ENCODE measurements around the gene NET1.
"Not testable (repeated sequence)": the region's sequence is repeated elsewhere in the genome, so short reads cannot be mapped to it uniquely, and the experiment has no call there.

- TF ChIP-seq, protein P1, sequence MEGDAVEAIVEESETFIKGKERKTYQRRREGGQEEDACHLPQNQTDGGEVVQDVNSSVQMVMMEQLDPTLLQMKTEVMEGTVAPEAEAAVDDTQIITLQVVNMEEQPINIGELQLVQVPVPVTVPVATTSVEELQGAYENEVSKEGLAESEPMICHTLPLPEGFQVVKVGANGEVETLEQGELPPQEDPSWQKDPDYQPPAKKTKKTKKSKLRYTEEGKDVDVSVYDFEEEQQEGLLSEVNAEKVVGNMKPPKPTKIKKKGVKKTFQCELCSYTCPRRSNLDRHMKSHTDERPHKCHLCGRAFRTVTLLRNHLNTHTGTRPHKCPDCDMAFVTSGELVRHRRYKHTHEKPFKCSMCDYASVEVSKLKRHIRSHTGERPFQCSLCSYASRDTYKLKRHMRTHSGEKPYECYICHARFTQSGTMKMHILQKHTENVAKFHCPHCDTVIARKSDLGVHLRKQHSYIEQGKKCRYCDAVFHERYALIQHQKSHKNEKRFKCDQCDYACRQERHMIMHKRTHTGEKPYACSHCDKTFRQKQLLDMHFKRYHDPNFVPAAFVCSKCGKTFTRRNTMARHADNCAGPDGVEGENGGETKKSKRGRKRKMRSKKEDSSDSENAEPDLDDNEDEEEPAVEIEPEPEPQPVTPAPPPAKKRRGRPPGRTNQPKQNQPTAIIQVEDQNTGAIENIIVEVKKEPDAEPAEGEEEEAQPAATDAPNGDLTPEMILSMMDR (IDR thresholded peaks at IDR 0.05; ENCODE audit: borderline replicate concordance, extremely low read depth, low read length, poor library complexity, severe bottlenecking), result not testable (repeated sequence)
- TF ChIP-seq EZH2 (IDR thresholded peaks at IDR 0.05; ENCODE audit: borderline replicate concordance, low read depth, low read length, severe bottlenecking), result not testable (repeated sequence)
Measured at GRCh38 chr10:5475088-5475487, 62.7 kb downstream of the NET1 start.
